ENCODE measurements around the gene TBX4. TPM values are rescaled to one million over a fixed set of nuclear protein-coding genes. Genes with fewer than 3 reads are reported as not detected.
"Not testable (repeated sequence)": the region's sequence is repeated elsewhere in the genome, so short reads cannot be mapped to it uniquely, and the experiment has no call there.

The TBX4 gene
- total RNA-seq, 4 donors from 2014 or later: not detected

GRCh38 chr17:61440697-61441096, 11.5 kb upstream of the TBX4 start:
- TF ChIP-seq POLR2A (IDR thresholded peaks at IDR 0.05): no peak
- TF ChIP-seq, protein P1, sequence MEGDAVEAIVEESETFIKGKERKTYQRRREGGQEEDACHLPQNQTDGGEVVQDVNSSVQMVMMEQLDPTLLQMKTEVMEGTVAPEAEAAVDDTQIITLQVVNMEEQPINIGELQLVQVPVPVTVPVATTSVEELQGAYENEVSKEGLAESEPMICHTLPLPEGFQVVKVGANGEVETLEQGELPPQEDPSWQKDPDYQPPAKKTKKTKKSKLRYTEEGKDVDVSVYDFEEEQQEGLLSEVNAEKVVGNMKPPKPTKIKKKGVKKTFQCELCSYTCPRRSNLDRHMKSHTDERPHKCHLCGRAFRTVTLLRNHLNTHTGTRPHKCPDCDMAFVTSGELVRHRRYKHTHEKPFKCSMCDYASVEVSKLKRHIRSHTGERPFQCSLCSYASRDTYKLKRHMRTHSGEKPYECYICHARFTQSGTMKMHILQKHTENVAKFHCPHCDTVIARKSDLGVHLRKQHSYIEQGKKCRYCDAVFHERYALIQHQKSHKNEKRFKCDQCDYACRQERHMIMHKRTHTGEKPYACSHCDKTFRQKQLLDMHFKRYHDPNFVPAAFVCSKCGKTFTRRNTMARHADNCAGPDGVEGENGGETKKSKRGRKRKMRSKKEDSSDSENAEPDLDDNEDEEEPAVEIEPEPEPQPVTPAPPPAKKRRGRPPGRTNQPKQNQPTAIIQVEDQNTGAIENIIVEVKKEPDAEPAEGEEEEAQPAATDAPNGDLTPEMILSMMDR (IDR thresholded peaks at IDR 0.05): no peak
- H3K9me3 ChIP-seq: peaks cover 0 to 5% (median 0%) of the 10 kb centered on the region in 4 donors
- H3K36me3 ChIP-seq: no peaks in the 10 kb centered on the region
- no peak for DNase-seq
- H3K4me3 ChIP-seq: no peak overlapping the region
- no peaks in the 10 kb centered on the region for H3K27me3 ChIP-seq
- H3K27ac ChIP-seq: no peak overlapping the region
- H3K4me1 ChIP-seq: no peaks in the 10 kb centered on the region

- not testable (repeated sequence) for H3K4me1 ChIP-seq, H3K9me3 ChIP-seq, H3K27ac ChIP-seq, DNase-seq, H3K27me3 ChIP-seq, H3K4me3 ChIP-seq, H3K36me3 ChIP-seq
These were observed 10.7 kb upstream of the TBX4 start for GRCh38 chr17:61441507-61441906.

GRCh38 chr17:61442136-61442775, 10.0 kb upstream of the TBX4 start:
- no peak for TF ChIP-seq POLR2A (IDR thresholded peaks at IDR 0.05)
- TF ChIP-seq, protein P1 (IDR thresholded peaks at IDR 0.05): no peak
- DNase-seq: no peak
- Histone ChIP-seq H3K27me3 (no peaks in the 10 kb centered on the region), H3K9me3 (peaks cover 0 to 5% (median 0%) of the 10 kb centered on the region in 4 donors), H3K4me3 (no peak overlapping the region), H3K36me3 (no peaks in the 10 kb centered on the region), H3K27ac (no peak overlapping the region), H3K4me1 (no peaks in the 10 kb centered on the region)

- Histone ChIP-seq H3K27me3 (no peaks in the 10 kb centered on the region), H3K27ac (no peak overlapping the region), H3K4me3 (no peak overlapping the region), H3K9me3 (peaks cover 0 to 5% (median 0%) of the 10 kb centered on the region in 4 donors), H3K4me1 (no peaks in the 10 kb centered on the region), H3K36me3 (no peaks in the 10 kb centered on the region)
- no peak for DNase-seq
- TF ChIP-seq, protein P1 (IDR thresholded peaks at IDR 0.05): no peak
- no peak for TF ChIP-seq POLR2A (IDR thresholded peaks at IDR 0.05)
These were observed 9.2 kb upstream of the TBX4 start for GRCh38 chr17:61442878-61443474.

- no peaks in the 10 kb centered on the region for H3K36me3 ChIP-seq
- DNase-seq: no peak
- no peaks in the 10 kb centered on the region for H3K27me3 ChIP-seq
- H3K4me1 ChIP-seq: no peaks in the 10 kb centered on the region
- H3K4me3 ChIP-seq: no peak overlapping the region
- H3K9me3 ChIP-seq: peaks cover 0 to under 1% (median 0%) of the 10 kb centered on the region in 4 donors
- TF ChIP-seq POLR2A (IDR thresholded peaks at IDR 0.05): no peak
- TF ChIP-seq, protein P1 (IDR thresholded peaks at IDR 0.05): no peak
- H3K27ac ChIP-seq: no peak overlapping the region
These were observed 8.7 kb upstream of the TBX4 start for GRCh38 chr17:61443475-61443882.

DNA sequence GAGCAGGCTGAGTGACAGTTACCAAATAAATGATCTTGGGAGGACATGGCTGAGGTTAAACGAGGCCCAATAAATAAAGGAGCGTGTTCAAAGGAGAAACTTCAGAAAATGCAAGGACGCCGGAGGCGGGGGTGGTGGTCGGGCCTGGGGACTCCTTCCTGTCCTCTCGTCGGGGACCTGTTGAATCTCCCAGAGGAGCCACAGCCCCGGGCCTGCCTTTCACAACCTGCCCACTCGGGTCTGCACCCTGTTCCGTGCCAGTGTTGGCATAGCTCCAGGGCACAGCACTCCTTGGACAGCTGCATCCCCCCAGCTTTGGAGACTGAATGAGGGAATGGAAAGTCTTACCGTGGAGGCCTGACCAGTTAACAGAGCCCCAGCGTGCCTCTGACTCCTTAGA, 8.1 kb upstream of the TBX4 start:
- H3K9me3 ChIP-seq: no peaks in the 10 kb centered on the region

More for the DNA sequence above, 8.1 kb upstream of the TBX4 start:
- H3K27me3 ChIP-seq: no peaks in the 10 kb centered on the region
- H3K4me1 ChIP-seq: no peaks in the 10 kb centered on the region
- DNase-seq: no peak
- H3K27ac ChIP-seq: no peak overlapping the region
- no peak overlapping the region for H3K4me3 ChIP-seq
- no peaks in the 10 kb centered on the region for H3K36me3 ChIP-seq
- TF ChIP-seq POLR2A (IDR thresholded peaks at IDR 0.05): no peak
- TF ChIP-seq, protein P1 (IDR thresholded peaks at IDR 0.05): no peak

Measured in Peyer's patch (tissue), 4 donors.